ENCODE results near the gene SPSB4.
"Not testable (repeated sequence)": the region's sequence is repeated elsewhere in the genome, so short reads cannot be mapped to it uniquely, and the experiment has no call there.

SPSB4 gene

GRCh38 chr3:141050576-141051442 lies at the start of gene SPSB4:
SPSB4 (plus strand) TSS chr3:141051347; CDS start chr3:141066105, 14,758 bp downstream.
- H3K9ac ChIP-seq (ENCODE audit: low read length in 5 of 5), result no peak within 1 kb of the TSS
- H3K27me3 ChIP-seq (ENCODE audit: control insufficient read depth in 5 of 5, insufficient read depth in 4 of 5, low read length in 5 of 5), result peaks cover 27 to 46% (median 40%) of the 10 kb centered on the region in 5 donors
- peaks cover 0 to 27% (median 22%) of the 10 kb centered on the region in 5 donors for H3K4me1 ChIP-seq (ENCODE audit: control insufficient read depth in 5 of 5, insufficient read depth in 5 of 5, low read length in 5 of 5)
- H3K4me3 ChIP-seq (ENCODE audit: low read depth in 1 of 5, low read length in 5 of 5), result peak within 1 kb of the TSS; percentile 24 to 68 (median 54)
- H3K9me3 ChIP-seq (ENCODE audit: control insufficient read depth in 5 of 5, low read length in 5 of 5), result no peaks in the 10 kb centered on the region
- H3K36me3 ChIP-seq (ENCODE audit: control insufficient read depth in 5 of 5, insufficient read depth in 5 of 5, low read length in 5 of 5), result no peaks in the 10 kb centered on the region
- no peak within 1 kb of the TSS for H3K27ac ChIP-seq (ENCODE audit: low read depth, low read length)

GRCh38 chr3:141006344-141006743 lies 44.8 kb upstream of the SPSB4 start:
- no peak overlapping the region for H3K9ac ChIP-seq (ENCODE audit: low read length in 5 of 5)
- peaks cover 0 to 7% (median 2%) of the 10 kb centered on the region in 5 donors for H3K27me3 ChIP-seq (ENCODE audit: control insufficient read depth in 5 of 5, insufficient read depth in 4 of 5, low read length in 5 of 5)
- H3K4me3 ChIP-seq (ENCODE audit: low read depth in 1 of 5, low read length in 5 of 5), result no peak overlapping the region
- H3K4me1 ChIP-seq (ENCODE audit: control insufficient read depth in 5 of 5, insufficient read depth in 5 of 5, low read length in 5 of 5), result no peaks in the 10 kb centered on the region
- no peaks in the 10 kb centered on the region for H3K36me3 ChIP-seq (ENCODE audit: control insufficient read depth in 5 of 5, insufficient read depth in 5 of 5, low read length in 5 of 5)
- no peak overlapping the region for H3K27ac ChIP-seq (ENCODE audit: low read depth, low read length)
- no peaks in the 10 kb centered on the region for H3K9me3 ChIP-seq (ENCODE audit: control insufficient read depth in 5 of 5, low read length in 5 of 5)

GRCh38 chr3:141009496-141009895 lies 41.7 kb upstream of the SPSB4 start:
- Histone ChIP-seq H3K4me3 (ENCODE audit: low read depth in 1 of 5, low read length in 5 of 5) (no peak overlapping the region), H3K36me3 (ENCODE audit: control insufficient read depth in 5 of 5, insufficient read depth in 5 of 5, low read length in 5 of 5) (no peaks in the 10 kb centered on the region), H3K9me3 (ENCODE audit: control insufficient read depth in 5 of 5, low read length in 5 of 5) (no peaks in the 10 kb centered on the region), H3K9ac (ENCODE audit: low read length in 5 of 5) (no peak overlapping the region), H3K4me1 (ENCODE audit: control insufficient read depth in 5 of 5, insufficient read depth in 5 of 5, low read length in 5 of 5) (peaks cover 0 to 6% (median 5%) of the 10 kb centered on the region in 5 donors), H3K27me3 (ENCODE audit: control insufficient read depth in 5 of 5, insufficient read depth in 4 of 5, low read length in 5 of 5) (peaks cover 0 to 7% (median 3%) of the 10 kb centered on the region in 5 donors), H3K27ac (ENCODE audit: low read depth, low read length) (no peak overlapping the region)

GRCh38 chr3:141011232-141011996 lies 39.7 kb upstream of the SPSB4 start:
- H3K4me1 ChIP-seq (ENCODE audit: control insufficient read depth in 5 of 5, insufficient read depth in 5 of 5, low read length in 5 of 5), result peaks cover 0 to 6% (median 5%) of the 10 kb centered on the region in 5 donors
- no peaks in the 10 kb centered on the region for H3K9me3 ChIP-seq (ENCODE audit: control insufficient read depth in 5 of 5, low read length in 5 of 5)
- no peak overlapping the region for H3K27ac ChIP-seq (ENCODE audit: low read depth, low read length)
- H3K4me3 ChIP-seq (ENCODE audit: low read depth in 1 of 5, low read length in 5 of 5), result no peak overlapping the region
- no peaks in the 10 kb centered on the region for H3K36me3 ChIP-seq (ENCODE audit: control insufficient read depth in 5 of 5, insufficient read depth in 5 of 5, low read length in 5 of 5)
- H3K9ac ChIP-seq (ENCODE audit: low read length in 5 of 5), result no peak overlapping the region
- H3K27me3 ChIP-seq (ENCODE audit: control insufficient read depth in 5 of 5, insufficient read depth in 4 of 5, low read length in 5 of 5), result peaks cover 0 to 7% (median 3%) of the 10 kb centered on the region in 5 donors

- Histone ChIP-seq H3K27me3 (ENCODE audit: control insufficient read depth in 5 of 5, insufficient read depth in 4 of 5, low read length in 5 of 5) (peaks cover 0 to 7% (median 3%) of the 10 kb centered on the region in 5 donors), H3K4me3 (ENCODE audit: low read depth in 1 of 5, low read length in 5 of 5) (no peak overlapping the region), H3K36me3 (ENCODE audit: control insufficient read depth in 5 of 5, insufficient read depth in 5 of 5, low read length in 5 of 5) (no peaks in the 10 kb centered on the region), H3K9me3 (ENCODE audit: control insufficient read depth in 5 of 5, low read length in 5 of 5) (no peaks in the 10 kb centered on the region), H3K9ac (ENCODE audit: low read length in 5 of 5) (no peak overlapping the region), H3K4me1 (ENCODE audit: control insufficient read depth in 5 of 5, insufficient read depth in 5 of 5, low read length in 5 of 5) (peaks cover 0 to 6% (median 5%) of the 10 kb centered on the region in 5 donors), H3K27ac (ENCODE audit: low read depth, low read length) (no peak overlapping the region)
Observed at GRCh38 chr3:141011997-141012262, 39.2 kb upstream of the SPSB4 start.

GRCh38 chr3:141012571-141012970 lies 38.6 kb upstream of the SPSB4 start:
- no peak overlapping the region for H3K4me3 ChIP-seq (ENCODE audit: low read depth in 1 of 5, low read length in 5 of 5)
- peaks cover 0 to 7% (median 3%) of the 10 kb centered on the region in 5 donors for H3K27me3 ChIP-seq (ENCODE audit: control insufficient read depth in 5 of 5, insufficient read depth in 4 of 5, low read length in 5 of 5)
- no peaks in the 10 kb centered on the region for H3K9me3 ChIP-seq (ENCODE audit: control insufficient read depth in 5 of 5, low read length in 5 of 5)
- no peaks in the 10 kb centered on the region for H3K36me3 ChIP-seq (ENCODE audit: control insufficient read depth in 5 of 5, insufficient read depth in 5 of 5, low read length in 5 of 5)
- H3K27ac ChIP-seq (ENCODE audit: low read depth, low read length), result no peak overlapping the region
- no peak overlapping the region for H3K9ac ChIP-seq (ENCODE audit: low read length in 5 of 5)
- peaks cover 0 to 6% (median 5%) of the 10 kb centered on the region in 5 donors for H3K4me1 ChIP-seq (ENCODE audit: control insufficient read depth in 5 of 5, insufficient read depth in 5 of 5, low read length in 5 of 5)

- no peak overlapping the region for H3K9ac ChIP-seq (ENCODE audit: low read length in 5 of 5)
- H3K27me3 ChIP-seq (ENCODE audit: control insufficient read depth in 5 of 5, insufficient read depth in 4 of 5, low read length in 5 of 5), result peaks cover 0 to 6% (median 3%) of the 10 kb centered on the region in 5 donors
- H3K4me3 ChIP-seq (ENCODE audit: low read depth in 1 of 5, low read length in 5 of 5), result no peak overlapping the region
- H3K9me3 ChIP-seq (ENCODE audit: control insufficient read depth in 5 of 5, low read length in 5 of 5), result no peaks in the 10 kb centered on the region
- H3K4me1 ChIP-seq (ENCODE audit: control insufficient read depth in 5 of 5, insufficient read depth in 5 of 5, low read length in 5 of 5), result peaks cover 0 to 6% (median 5%) of the 10 kb centered on the region in 5 donors
- H3K36me3 ChIP-seq (ENCODE audit: control insufficient read depth in 5 of 5, insufficient read depth in 5 of 5, low read length in 5 of 5), result no peaks in the 10 kb centered on the region
- no peak overlapping the region for H3K27ac ChIP-seq (ENCODE audit: low read depth, low read length)
Observed at GRCh38 chr3:141015481-141015880, 35.7 kb upstream of the SPSB4 start.

GRCh38 chr3:141017366-141018322 lies 33.5 kb upstream of the SPSB4 start:
- H3K9ac ChIP-seq (ENCODE audit: low read length in 5 of 5); H3K9me3 ChIP-seq (ENCODE audit: control insufficient read depth in 5 of 5, low read length in 5 of 5): not testable (repeated sequence)

GRCh38 chr3:141019244-141019643 lies 31.9 kb upstream of the SPSB4 start:
- H3K9ac ChIP-seq (ENCODE audit: low read length in 5 of 5), result no peak overlapping the region
- H3K4me1 ChIP-seq (ENCODE audit: control insufficient read depth in 5 of 5, insufficient read depth in 5 of 5, low read length in 5 of 5), result no peaks in the 10 kb centered on the region
- H3K9me3 ChIP-seq (ENCODE audit: control insufficient read depth in 5 of 5, low read length in 5 of 5), result no peaks in the 10 kb centered on the region
- H3K27ac ChIP-seq (ENCODE audit: low read depth, low read length), result no peak overlapping the region
- no peak overlapping the region for H3K4me3 ChIP-seq (ENCODE audit: low read depth in 1 of 5, low read length in 5 of 5)
- H3K27me3 ChIP-seq (ENCODE audit: control insufficient read depth in 5 of 5, insufficient read depth in 4 of 5, low read length in 5 of 5), result peaks cover 0 to 3% (median 0%) of the 10 kb centered on the region in 5 donors
- no peaks in the 10 kb centered on the region for H3K36me3 ChIP-seq (ENCODE audit: control insufficient read depth in 5 of 5, insufficient read depth in 5 of 5, low read length in 5 of 5)

More at GRCh38 chr3:141017366-141018322, 33.5 kb upstream of the SPSB4 start:
- not testable (repeated sequence) for H3K4me3 ChIP-seq (ENCODE audit: low read depth in 1 of 5, low read length in 5 of 5); H3K27ac ChIP-seq (ENCODE audit: low read depth, low read length); H3K36me3 ChIP-seq (ENCODE audit: control insufficient read depth in 5 of 5, insufficient read depth in 5 of 5, low read length in 5 of 5); H3K27me3 ChIP-seq (ENCODE audit: control insufficient read depth in 5 of 5, insufficient read depth in 4 of 5, low read length in 5 of 5); H3K4me1 ChIP-seq (ENCODE audit: control insufficient read depth in 5 of 5, insufficient read depth in 5 of 5, low read length in 5 of 5)

Measured in subcutaneous abdominal adipose tissue (tissue), 5 donors.